Gastrocnemius medialis (tissue), 4 donors: ENCODE data around the gene IL22RA1. TPM values are rescaled to one million over a fixed set of nuclear protein-coding genes. Genes with fewer than 3 reads are reported as not detected.
A peak's percentile ranks its signal among the peaks of the same experiment; 100 is the strongest.

Experiments
- ATAC-seq, 2 donors: fragments of 150-250 bp; one replicate each; pipeline ENCODE4 v1.9.1; 2016
- DNase-seq, 2 donors: peaks; one replicate each; pipeline ENCODE4 v3.0.0-alpha.2; 2019
- H3K27ac ChIP-seq, 4 donors: fragments of 200-600 bp; sonication (generic); 1 replicate in 1 of 4; 2 replicates in 3 of 4; pipeline ENCODE4 v1.5.1; 2016 to 2018; ENCODE audit warnings: mild to moderate bottlenecking in 2 of 4, moderate library complexity in 1 of 4
- H3K27me3 ChIP-seq, 3 donors: fragments of 200-600 bp; sonication (generic) in 2 of 3; 1 replicate in 1 of 3; 2 replicates in 2 of 3; pipeline versions ENCODE4 v1.5.1 to v1.6.0; 2016 to 2019; ENCODE audit warnings: mild to moderate bottlenecking in 1 of 3, moderate library complexity in 1 of 3
- H3K36me3 ChIP-seq, 2 donors: fragments of 200-600 bp; sonication (generic) in 1 of 2; one replicate each; pipeline ENCODE4 v1.5.1; 2017 to 2018
- H3K4me1 ChIP-seq, 2 donors: fragments of 200-600 bp; sonication (generic) in 1 of 2; one replicate each; pipeline ENCODE4 v1.5.1; 2016 to 2017; ENCODE audit warnings: mild to moderate bottlenecking in 2 of 2
- H3K4me3 ChIP-seq, 4 donors: fragments of 200-600 bp; sonication (generic) in 3 of 4; 1 replicate in 1 of 4; 2 replicates in 3 of 4; pipeline ENCODE4 v1.5.1; 2016 to 2019; ENCODE audit warnings: mild to moderate bottlenecking in 2 of 4
- H3K9me3 ChIP-seq, 3 donors: fragments of 200-600 bp; sonication (generic) in 2 of 3; 1 replicate in 1 of 3; 2 replicates in 2 of 3; pipeline ENCODE4 v1.5.1; 2016 to 2019
- CTCF ChIP-seq, 5 experiments: fragments of 450-650 bp in 3 of 5; fragments of 200-600 bp in 2 of 5; sonication (generic) in 2 of 5; IDR thresholded peaks in 4 of 5; conservative IDR thresholded peaks in 1 of 5; 1 replicate in 4 of 5; 2 replicates in 1 of 5; pipeline ENCODE4 v1.5.1; 2016 to 2019; ENCODE audit warnings: antibody characterized with exemption in 5 of 5, mild to moderate bottlenecking in 3 of 5, moderate library complexity in 3 of 5
- POLR2A ChIP-seq, 2 donors: fragments of 450-650 bp; IDR thresholded peaks; one replicate each; pipeline ENCODE4 v1.6.1; 2017; ENCODE audit warnings: antibody characterized with exemption in 2 of 2, mild to moderate bottlenecking in 2 of 2, moderate library complexity in 2 of 2
- in situ Hi-C, 4 donors: fragments of 200-750 bp; cut with MboI; loops; one replicate each; pipeline versions ENCODE4 v1.15.0 to v1.8.0; 2017; ENCODE audit warnings: low sequenced_read_pairs in 4 of 4
- intact Hi-C: fragments of 100-400 bp; cut with DNase I; formaldehyde crosslinking; loops from one replicate; pipeline ENCODE4 v1.15.1; 2023; ENCODE audit warnings: low total_unique reads
- total RNA-seq, 4 donors: library from RNA; depleted of rRNA; stranded (reverse); fragments of >200 nt; gene quantifications; one replicate each; pipeline versions ENCODE4 v1.1.0 to v1.2.3, GENCODE V29; 2016

Gene IL22RA1
- total RNA-seq, 4 donors from 2014 or later = 0.36 TPM; not detected in 3

- Histone ChIP-seq H3K27me3 (no peaks in the 10 kb centered on the region), H3K4me1 (peaks cover 32 to 34% of the 10 kb centered on the region in 2 donors), H3K4me3 (no peak overlapping the region), H3K27ac (peak overlapping the region; percentile 93 to 97 (median 96)), H3K9me3 (no peaks in the 10 kb centered on the region), H3K36me3 (peaks cover 0 to 20% of the 10 kb centered on the region in 2 donors)
- TF ChIP-seq POLR2A (IDR thresholded peaks at IDR 0.05) (peak; percentile 11 to 12), CTCF (IDR thresholded peaks at IDR 0.05 in 4 of 5, conservative IDR thresholded peaks at IDR 0.05 in 1 of 5) (peak in 1 of 5 experiments; percentile 30)
- ATAC-seq (peak; percentile 90 to 91), DNase-seq (peak; percentile 94 to 97)
- intact Hi-C loops = loop anchor here (1.0 to 2.0 kb wide), 2 partner anchors 14 to 19 kb away; no protein-coding TSS in a partner anchor
- in situ Hi-C loops = no loop called here
Measured at GRCh38 chr1:24096009-24096738, 46.8 kb downstream of the IL22RA1 start.

- TF ChIP-seq CTCF (IDR thresholded peaks at IDR 0.05 in 4 of 5, conservative IDR thresholded peaks at IDR 0.05 in 1 of 5) (no peak), POLR2A (IDR thresholded peaks at IDR 0.05) (no peak)
- peak overlapping the region; percentile 93 to 97 (median 96) for H3K27ac ChIP-seq
Measured at GRCh38 chr1:24095140-24095859, 47.6 kb downstream of the IL22RA1 start.

GRCh38 chr1:24094554-24094953 is 48.4 kb downstream of the IL22RA1 start:
- H3K27ac ChIP-seq = peak overlapping the region; percentile 93 to 97 (median 96)
- H3K4me3 ChIP-seq = no peak overlapping the region
- ATAC-seq (no peak), DNase-seq (no peak)
- no peaks in the 10 kb centered on the region for H3K27me3 ChIP-seq
- H3K9me3 ChIP-seq = no peaks in the 10 kb centered on the region
- intact Hi-C loops = no loop called here
- in situ Hi-C loops = no loop called here
- H3K4me1 ChIP-seq = peaks cover 28 to 37% of the 10 kb centered on the region in 2 donors
- H3K36me3 ChIP-seq = peaks cover 0 to 25% of the 10 kb centered on the region in 2 donors
- no peak for TF ChIP-seq CTCF (IDR thresholded peaks at IDR 0.05 in 4 of 5, conservative IDR thresholded peaks at IDR 0.05 in 1 of 5)
- no peak for TF ChIP-seq POLR2A (IDR thresholded peaks at IDR 0.05)

More at GRCh38 chr1:24095140-24095859, 47.6 kb downstream of the IL22RA1 start:
- Histone ChIP-seq H3K27me3 (no peaks in the 10 kb centered on the region), H3K9me3 (no peaks in the 10 kb centered on the region), H3K36me3 (peaks cover 0 to 25% of the 10 kb centered on the region in 2 donors), H3K4me3 (no peak overlapping the region), H3K4me1 (peaks cover 31 to 39% of the 10 kb centered on the region in 2 donors)
- DNase-seq = no peak
- peak in 1 of 2 donors; percentile 0 for ATAC-seq
- intact Hi-C loops = no loop called here
- in situ Hi-C loops = no loop called here

DNA sequence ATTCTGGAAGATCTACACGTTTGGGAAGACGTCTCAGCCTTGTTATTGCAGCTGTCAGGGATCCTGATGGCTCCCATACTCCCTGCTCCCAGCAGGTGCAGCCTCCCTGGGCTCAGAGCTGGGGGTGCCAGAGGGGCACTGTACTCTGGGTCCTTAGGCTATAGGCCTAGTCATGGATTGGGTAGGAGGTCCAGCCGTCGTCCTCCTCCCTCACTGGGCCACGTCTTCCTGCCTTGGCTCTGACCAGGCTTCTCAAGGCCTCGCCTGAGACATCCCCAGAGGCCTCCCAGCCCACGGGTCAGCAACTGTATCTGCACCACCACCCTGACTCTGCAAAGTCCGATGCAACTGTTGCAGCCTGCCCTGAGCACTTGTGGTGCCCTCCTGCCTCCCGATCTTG is 49.2 kb downstream of the IL22RA1 start:
- Histone ChIP-seq H3K27me3 (no peaks in the 10 kb centered on the region), H3K4me3 (no peak overlapping the region), H3K36me3 (peaks cover 0 to 33% of the 10 kb centered on the region in 2 donors), H3K27ac (peak overlapping the region; percentile 93 to 97 (median 96)), H3K9me3 (no peaks in the 10 kb centered on the region), H3K4me1 (peaks cover 28 to 35% of the 10 kb centered on the region in 2 donors)
- in situ Hi-C loops = no loop called here
- intact Hi-C loops = no loop called here
- ATAC-seq (no peak), DNase-seq (no peak)
- TF ChIP-seq POLR2A (IDR thresholded peaks at IDR 0.05) = no peak
- TF ChIP-seq CTCF (IDR thresholded peaks at IDR 0.05 in 4 of 5, conservative IDR thresholded peaks at IDR 0.05 in 1 of 5) = no peak
